GM23338 (cell line): ENCODE data around the gene TECTA. TPM values are rescaled to one million over a fixed set of nuclear protein-coding genes. Genes with fewer than 3 reads are reported as not detected.

Experiments used
- ATAC-seq: fragments of 200-7000 bp; cut with Tn5 transposase; 3 replicates; pipeline ENCODE4 v1.9.1; 2020
- DNase-seq: peaks from one replicate; pipeline ENCODE4 v3.0.0-alpha.2; 2015; ENCODE audit warnings: low spot score
- H2AFZ ChIP-seq: fragments of 200-600 bp; sonication (generic); 2 replicates; pipeline ENCODE4 v1.8.0; 2016; ENCODE audit warnings: antibody characterized with exemption, mild to moderate bottlenecking, moderate library complexity
- H3F3A ChIP-seq: fragments of 200-600 bp; sonication (generic); replicated peaks from 2 replicates; pipeline ENCODE4 v1.8.0; 2017; ENCODE audit warnings: antibody characterized with exemption, mixed run types, low read depth
- H3K27ac ChIP-seq: fragments of 200-600 bp; sonication (generic); 2 replicates; pipeline ENCODE4 v1.6.1; 2016; ENCODE audit warnings: low read depth
- H3K27me3 ChIP-seq: fragments of 200-600 bp; sonication (generic); 2 replicates; pipeline ENCODE4 v1.8.0; 2016; ENCODE audit warnings: mild to moderate bottlenecking, mixed run types, moderate library complexity; ENCODE audit not compliant: insufficient read depth
- H3K36me3 ChIP-seq: fragments of 200-600 bp; sonication (generic); 2 replicates; pipeline ENCODE4 v1.8.0; 2016; ENCODE audit warnings: mild to moderate bottlenecking; ENCODE audit not compliant: insufficient read depth
- H3K4me1 ChIP-seq: fragments of 200-600 bp; sonication (generic); 2 replicates; pipeline ENCODE4 v1.8.0; 2016; ENCODE audit warnings: mild to moderate bottlenecking, moderate library complexity; ENCODE audit not compliant: insufficient read depth
- H3K4me2 ChIP-seq: fragments of 200-600 bp; sonication (generic); 2 replicates; pipeline ENCODE4 v1.7.1; 2017; ENCODE audit warnings: mixed run types
- H3K4me3 ChIP-seq: fragments of 200-600 bp; sonication (generic); 2 replicates; pipeline ENCODE4 v1.6.1; 2016; ENCODE audit warnings: mixed run types
- H3K79me2 ChIP-seq: fragments of 200-600 bp; sonication (generic); replicated peaks from 2 replicates; pipeline ENCODE4 v1.8.0; 2017; ENCODE audit warnings: mild to moderate bottlenecking; ENCODE audit not compliant: insufficient read depth
- H3K9me2 ChIP-seq: fragments of 200-600 bp; sonication (generic); 2 replicates; pipeline ENCODE4 v1.8.0; 2017; ENCODE audit not compliant: insufficient read depth
- H4K20me1 ChIP-seq: fragments of 200-600 bp; sonication (generic); replicated peaks from 2 replicates; pipeline ENCODE4 v1.8.0; 2017; ENCODE audit warnings: mild to moderate bottlenecking; ENCODE audit not compliant: insufficient read depth
- H3K27ac Mint-ChIP-seq: 2 replicates; pipeline ENCODE4 v1.8.0; 2020; ENCODE audit warnings: inconsistent platforms, mild to moderate bottlenecking, moderate library complexity, mixed read lengths
- H3K27me3 Mint-ChIP-seq: 3 replicates; pipeline ENCODE4 v1.8.0; 2022; ENCODE audit warnings: low read depth, mild to moderate bottlenecking, moderate library complexity, mixed read lengths, inconsistent platforms; ENCODE audit not compliant: insufficient read depth, poor library complexity
- H3K36me3 Mint-ChIP-seq: 3 replicates; pipeline ENCODE4 v1.8.0; 2021; ENCODE audit warnings: low read depth, mild to moderate bottlenecking, inconsistent platforms, moderate library complexity, mixed read lengths
- H3K4me1 Mint-ChIP-seq: 3 replicates; pipeline ENCODE4 v1.8.0; 2020; ENCODE audit warnings: mild to moderate bottlenecking, inconsistent platforms, mixed read lengths
- H3K4me3 Mint-ChIP-seq: 3 replicates; pipeline ENCODE4 v1.8.0; 2021; ENCODE audit warnings: moderate library complexity, mild to moderate bottlenecking, inconsistent platforms, mixed read lengths
- H3K9me3 Mint-ChIP-seq: 3 replicates; pipeline ENCODE4 v1.8.0; 2020; ENCODE audit warnings: moderate library complexity, mild to moderate bottlenecking, inconsistent platforms, mixed read lengths
- CREB1 ChIP-seq: fragments of 250-450 bp; sonication (Bioruptor Pico); IDR thresholded peaks from 2 replicates; pipeline ENCODE4 v1.5.0; 2020; ENCODE audit warnings: low read depth, mild to moderate bottlenecking, moderate library complexity
- CTCF ChIP-seq, 2 experiments: fragments of 200-600 bp in 1 of 2; sonication (generic) in 1 of 2; conservative IDR thresholded peaks; 2 replicates each; pipeline versions ENCODE4 v1.5.1 to v1.6.1; 2016 to 2017; ENCODE audit warnings: antibody characterized with exemption in 2 of 2, low read depth in 2 of 2, mild to moderate bottlenecking in 2 of 2, moderate library complexity in 1 of 2
- EZH2 ChIP-seq: fragments of 200-600 bp; sonication (generic); IDR thresholded peaks from one replicate; pipeline ENCODE4 v1.8.0; 2017; ENCODE audit warnings: antibody characterized with exemption, mild to moderate bottlenecking, low read depth; ENCODE audit not compliant: unreplicated experiment
- EZH2phosphoT487 ChIP-seq: fragments of 200-600 bp; sonication (generic); IDR thresholded peaks from one replicate; pipeline ENCODE4 v1.8.1; 2018; ENCODE audit warnings: antibody characterized with exemption; ENCODE audit not compliant: unreplicated experiment
- JUNB ChIP-seq: IDR thresholded peaks from one replicate; pipeline ENCODE4 v1.6.1; 2016; ENCODE audit warnings: antibody characterized with exemption; ENCODE audit not compliant: unreplicated experiment
- NANOG ChIP-seq: IDR thresholded peaks from 2 replicates; pipeline ENCODE4 v1.6.1; 2016; ENCODE audit warnings: antibody characterized with exemption, borderline replicate concordance
- POLR2AphosphoS5 ChIP-seq: IDR thresholded peaks from 2 replicates; pipeline ENCODE4 v1.6.1; 2016; ENCODE audit warnings: antibody characterized with exemption, low read depth
- REST ChIP-seq: IDR thresholded peaks from one replicate; pipeline ENCODE4 v1.6.1; 2018; ENCODE audit warnings: antibody characterized with exemption; ENCODE audit not compliant: unreplicated experiment
- STAT1 ChIP-seq: IDR thresholded peaks from one replicate; pipeline ENCODE4 v1.6.1; 2016; ENCODE audit warnings: antibody characterized with exemption; ENCODE audit not compliant: unreplicated experiment
- ZNF114 ChIP-seq: fragments of 250-450 bp; sonication (Bioruptor Pico); IDR thresholded peaks from 2 replicates; pipeline ENCODE4 v1.5.0; 2020; ENCODE audit warnings: mild to moderate bottlenecking, moderate library complexity
- ZNF331 ChIP-seq: fragments of 250-450 bp; sonication (Bioruptor Pico); IDR thresholded peaks from 2 replicates; pipeline ENCODE4 v1.5.0; 2020; ENCODE audit warnings: low read depth, mild to moderate bottlenecking, moderate library complexity
- ZNF462 ChIP-seq: fragments of 250-450 bp; sonication (Bioruptor Pico); IDR thresholded peaks from 2 replicates; pipeline ENCODE4 v1.5.0; 2020; ENCODE audit warnings: mild to moderate bottlenecking, moderate library complexity
- polyA plus RNA-seq: library from polyadenylated mRNA; unstranded; fragments of >200 nt; fragmentation: Nextera tagmentation; extraction: Ambion mirVana; gene quantifications from 2 replicates; pipeline ENCODE4 v1.2.1, GENCODE V29; 2016
- total RNA-seq: library from RNA; depleted of rRNA; stranded (reverse); fragments of >200 nt; shearing (Covaris generic); gene quantifications from 2 replicates; pipeline ENCODE4 v1.2.3, GENCODE V29; 2014
- TF ChIP-seq, protein P1 (sequence below): IDR thresholded peaks from 2 replicates; pipeline ENCODE4 v1.6.1; 2016; ENCODE audit warnings: antibody characterized with exemption

The TECTA gene
- total and polyA plus RNA-seq, 2 experiments from 2014 or later = 0.34 to 0.69 TPM

DNA sequence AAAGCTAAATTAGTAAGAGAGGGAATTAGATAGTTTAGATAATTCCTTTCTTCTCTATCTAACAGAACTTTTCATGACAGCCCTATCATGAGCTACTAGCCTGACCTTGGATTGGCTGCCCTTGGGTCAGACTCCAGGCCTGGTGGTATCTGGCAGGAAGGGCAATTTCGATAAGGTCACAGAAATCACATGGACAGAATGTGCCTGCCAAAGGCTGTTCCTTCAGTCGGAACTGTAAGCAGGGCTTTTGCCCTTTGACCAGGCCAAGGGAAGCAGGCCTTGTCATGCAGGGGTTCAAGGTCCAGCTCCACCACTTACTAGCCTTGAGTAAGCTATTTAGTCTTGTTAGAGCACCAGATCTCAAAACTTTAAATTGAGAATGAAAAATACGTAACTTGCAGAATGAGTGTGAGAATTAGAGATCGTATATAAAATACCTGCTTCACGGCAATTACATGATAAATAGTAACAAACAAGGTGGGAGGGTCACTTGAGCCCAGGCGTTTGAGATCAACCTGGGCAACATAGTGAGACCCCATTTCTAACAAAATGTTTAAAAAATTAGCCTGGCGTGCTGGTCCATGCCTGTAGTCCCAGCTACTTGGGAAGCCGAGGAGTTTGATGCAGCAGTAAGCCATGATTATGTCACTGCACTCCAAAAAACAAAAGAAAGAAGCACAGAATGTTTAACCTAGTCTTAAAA is 130.7 kb downstream of the TECTA start:
- H3F3A ChIP-seq = 0 out of 2 replicates have a peak, but pooled peaks cover 3% of the 10 kb centered on the region

More for the DNA sequence above, 130.7 kb downstream of the TECTA start:
- H3K4me3 Mint-ChIP-seq = no peak overlapping the region
- Histone ChIP-seq H3K27ac (no peak overlapping the region), H3K27me3 (no peaks in the 10 kb centered on the region), H3K79me2 (no peaks in the 10 kb centered on the region), H3K4me2 (no peak overlapping the region), H3K4me1 (peaks cover 25% of the 10 kb centered on the region), H3K9me2 (0 out of 2 replicates have a peak, but pooled peaks cover 4% of the 10 kb centered on the region), H2AFZ (no peak overlapping the region), H3K4me3 (no peak overlapping the region), H4K20me1 (no peaks in the 10 kb centered on the region), H3K36me3 (0 out of 2 replicates have a peak, but pooled peaks cover 8% of the 10 kb centered on the region)
- DNase-seq (no peak), ATAC-seq (no peak)
- peaks cover 13% of the 10 kb centered on the region for H3K36me3 Mint-ChIP-seq
- peaks cover 18% of the 10 kb centered on the region for H3K9me3 Mint-ChIP-seq
- no peak for TF ChIP-seq CTCF (conservative IDR thresholded peaks at IDR 0.05; ENCODE audit: low read depth in 2 of 2)
- no peak for TF ChIP-seq REST
- no peak for TF ChIP-seq EZH2phosphoT487
- no peak for TF ChIP-seq JUNB
- TF ChIP-seq EZH2 = no peak
- no peak for TF ChIP-seq ZNF462 (CRISPR knock-in tag)
- no peak for TF ChIP-seq CREB1 (CRISPR knock-in tag)
- TF ChIP-seq STAT1 = no peak
- TF ChIP-seq ZNF331 = no peak
- no peak for TF ChIP-seq ZNF114 (CRISPR knock-in tag)
- no peak for TF ChIP-seq NANOG
- no peak for TF ChIP-seq POLR2AphosphoS5
- TF ChIP-seq, protein P1, sequence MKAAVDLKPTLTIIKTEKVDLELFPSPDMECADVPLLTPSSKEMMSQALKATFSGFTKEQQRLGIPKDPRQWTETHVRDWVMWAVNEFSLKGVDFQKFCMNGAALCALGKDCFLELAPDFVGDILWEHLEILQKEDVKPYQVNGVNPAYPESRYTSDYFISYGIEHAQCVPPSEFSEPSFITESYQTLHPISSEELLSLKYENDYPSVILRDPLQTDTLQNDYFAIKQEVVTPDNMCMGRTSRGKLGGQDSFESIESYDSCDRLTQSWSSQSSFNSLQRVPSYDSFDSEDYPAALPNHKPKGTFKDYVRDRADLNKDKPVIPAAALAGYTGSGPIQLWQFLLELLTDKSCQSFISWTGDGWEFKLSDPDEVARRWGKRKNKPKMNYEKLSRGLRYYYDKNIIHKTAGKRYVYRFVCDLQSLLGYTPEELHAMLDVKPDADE = no peak
- H3K4me1 Mint-ChIP-seq = peaks cover 29% of the 10 kb centered on the region
- H3K27ac Mint-ChIP-seq = no peak overlapping the region
- peaks cover 3% of the 10 kb centered on the region for H3K27me3 Mint-ChIP-seq
